GM18502 (cell line): ENCODE measurements around the gene TIMM10B.

ENCODE experiments used
- ATAC-seq: cut with Tn5 transposase; IDR thresholded peaks from one replicate; pipeline ENCODE4 v1.9.1; 2021; ENCODE audit warnings: mild to moderate bottlenecking; ENCODE audit not compliant: unreplicated experiment, poor library complexity

The TIMM10B gene

DNA sequence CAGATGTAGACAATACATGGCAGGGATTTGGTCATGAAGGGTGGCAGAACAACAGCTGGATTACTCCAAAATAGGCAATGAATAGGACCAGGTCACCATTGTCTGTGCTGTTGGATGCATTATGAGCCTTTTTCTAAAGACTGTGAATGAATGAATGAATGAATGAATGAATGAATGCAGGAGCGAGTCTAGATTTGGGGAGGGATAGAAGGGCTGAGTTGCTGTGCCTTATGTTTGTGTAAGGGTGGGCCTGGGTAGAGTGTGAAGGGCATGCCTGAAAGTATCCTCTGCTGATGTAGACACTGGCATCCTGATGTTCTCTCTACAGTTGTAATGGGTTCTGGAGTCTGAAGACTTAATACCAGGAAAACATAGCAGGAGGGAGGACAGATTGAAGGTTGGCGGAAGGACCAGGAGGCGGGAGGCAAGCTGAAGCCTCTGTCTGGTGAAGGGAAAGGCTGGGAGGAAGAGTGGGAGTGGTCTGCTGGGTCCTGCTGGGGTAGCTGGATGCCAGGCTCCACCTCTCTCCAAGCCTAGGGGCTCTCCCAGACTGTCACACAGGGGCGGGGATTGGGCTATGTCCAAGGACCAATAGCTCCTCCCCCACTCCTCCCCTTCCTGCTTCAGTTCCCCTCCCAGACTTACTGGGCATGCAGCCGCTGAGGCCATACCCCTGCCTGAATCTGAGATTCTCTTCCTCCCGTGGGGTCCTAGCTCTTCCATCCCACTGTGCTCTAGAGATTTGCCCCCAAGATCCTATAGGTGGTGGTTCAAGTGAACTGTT, 12.4 kb upstream of the TIMM10B start:
- ATAC-seq, result peak; percentile 81

DNA sequence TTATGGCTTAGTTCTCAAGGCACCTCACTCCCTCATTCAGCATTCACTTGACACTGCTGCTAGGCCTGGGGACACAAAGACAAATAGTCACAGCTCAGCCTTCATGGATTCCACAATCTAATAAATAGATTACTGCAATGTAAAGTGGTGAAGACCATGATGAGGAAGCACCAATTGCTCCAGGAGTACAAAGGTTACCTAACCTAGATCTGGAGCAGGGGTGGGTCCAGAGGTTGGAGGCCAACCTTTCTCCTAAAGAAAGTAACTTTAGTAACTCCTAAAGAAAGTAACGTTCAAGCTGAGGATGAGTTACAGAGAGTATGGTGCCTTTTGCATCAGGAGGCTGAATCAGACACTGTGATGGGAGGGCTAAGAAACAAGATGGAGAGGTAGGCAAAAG, 11.7 kb upstream of the TIMM10B start:
- ATAC-seq, result no peak

DNA sequence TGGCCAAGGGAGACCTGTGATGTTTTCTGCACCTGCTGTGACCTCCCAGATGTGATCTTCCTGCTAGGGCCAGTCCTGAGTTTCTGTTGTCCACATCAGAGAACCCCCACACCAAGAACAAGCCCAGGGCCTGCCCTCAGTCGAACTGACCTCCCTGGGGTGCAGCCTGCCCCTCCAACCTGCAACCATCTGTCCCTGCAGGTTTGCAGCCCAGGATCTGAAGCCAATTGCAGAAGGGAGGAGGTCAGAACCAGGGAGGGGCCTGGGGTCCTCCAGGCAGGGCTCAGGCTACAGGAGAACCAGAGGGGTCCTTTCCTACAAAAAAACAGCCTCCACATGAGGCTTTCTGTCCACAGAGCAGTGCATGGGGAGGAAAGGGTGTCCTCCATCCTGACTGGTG, 8.4 kb upstream of the TIMM10B start:
- no peak for ATAC-seq

DNA sequence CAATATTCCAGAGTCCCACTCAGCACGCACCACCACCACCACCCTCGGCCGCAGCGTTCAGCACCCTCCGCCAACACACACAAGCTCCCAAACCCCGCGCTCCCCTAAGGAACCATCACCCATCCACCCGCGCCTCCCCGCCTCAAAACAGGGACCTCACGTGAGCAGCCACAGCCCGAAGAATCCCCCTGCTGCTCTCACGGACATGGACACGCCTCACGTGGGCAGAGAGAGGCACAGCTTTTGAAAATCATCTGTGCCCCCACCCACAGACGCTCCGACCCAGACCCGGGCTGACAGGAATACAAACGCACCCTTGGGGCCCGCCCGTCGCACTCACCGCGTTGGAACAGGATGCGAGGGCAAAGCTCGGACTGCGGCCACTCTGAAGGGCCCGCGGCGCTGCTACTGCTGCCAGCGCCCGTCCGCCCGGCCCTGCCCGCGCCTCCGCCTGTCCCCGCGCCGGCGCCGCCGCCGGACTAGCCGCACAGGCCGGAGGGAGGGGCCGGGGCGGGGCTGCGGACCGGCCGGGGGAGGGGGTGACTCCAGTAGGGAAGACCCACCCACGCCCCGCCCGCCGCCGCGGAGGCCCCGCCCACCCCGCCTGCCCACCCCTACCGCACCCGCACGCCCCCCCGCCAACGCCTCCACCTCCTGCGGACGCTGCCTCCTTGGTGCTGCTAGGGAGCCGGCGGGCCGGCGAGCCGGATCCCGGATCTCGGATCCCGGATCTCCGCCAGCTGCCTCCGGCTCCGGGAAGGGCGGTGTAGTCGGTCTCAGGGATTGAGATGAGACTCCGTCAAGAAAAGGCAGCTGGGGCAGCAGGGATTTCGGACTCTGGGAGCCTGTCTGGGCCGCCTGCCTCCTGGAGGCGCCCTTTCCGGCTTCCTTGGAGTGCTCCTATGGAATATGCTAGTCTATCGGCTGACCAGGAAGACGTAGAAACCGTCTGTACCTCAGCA, 7.6 kb upstream of the TIMM10B start, which contains the start of gene TRIM3:
TSS of gene TRIM3 (minus strand) at position 491 of the 962 bp plus-strand sequence. CDS start 8,246 bp downstream, outside the sequence.
- peak; percentile 61 for ATAC-seq

DNA sequence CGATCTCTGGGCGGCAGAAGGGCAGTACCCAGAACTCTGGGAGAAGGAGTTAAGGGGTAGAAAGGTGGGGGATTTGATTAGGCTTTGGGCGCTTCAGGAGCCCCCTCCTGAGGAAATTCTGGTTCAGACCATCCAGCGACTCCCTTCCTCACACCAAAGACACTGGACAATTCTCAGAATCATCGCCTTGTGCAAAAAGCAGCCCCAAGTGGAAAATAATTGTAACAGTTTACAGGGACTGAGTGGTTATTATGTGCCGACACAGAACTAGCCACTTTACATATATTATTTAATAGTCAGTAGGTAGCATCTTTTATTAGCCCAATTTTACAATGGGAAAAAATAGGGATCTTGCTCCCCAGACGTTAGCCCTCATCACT, 6.9 kb upstream of the TIMM10B start:
- ATAC-seq, result no peak

DNA sequence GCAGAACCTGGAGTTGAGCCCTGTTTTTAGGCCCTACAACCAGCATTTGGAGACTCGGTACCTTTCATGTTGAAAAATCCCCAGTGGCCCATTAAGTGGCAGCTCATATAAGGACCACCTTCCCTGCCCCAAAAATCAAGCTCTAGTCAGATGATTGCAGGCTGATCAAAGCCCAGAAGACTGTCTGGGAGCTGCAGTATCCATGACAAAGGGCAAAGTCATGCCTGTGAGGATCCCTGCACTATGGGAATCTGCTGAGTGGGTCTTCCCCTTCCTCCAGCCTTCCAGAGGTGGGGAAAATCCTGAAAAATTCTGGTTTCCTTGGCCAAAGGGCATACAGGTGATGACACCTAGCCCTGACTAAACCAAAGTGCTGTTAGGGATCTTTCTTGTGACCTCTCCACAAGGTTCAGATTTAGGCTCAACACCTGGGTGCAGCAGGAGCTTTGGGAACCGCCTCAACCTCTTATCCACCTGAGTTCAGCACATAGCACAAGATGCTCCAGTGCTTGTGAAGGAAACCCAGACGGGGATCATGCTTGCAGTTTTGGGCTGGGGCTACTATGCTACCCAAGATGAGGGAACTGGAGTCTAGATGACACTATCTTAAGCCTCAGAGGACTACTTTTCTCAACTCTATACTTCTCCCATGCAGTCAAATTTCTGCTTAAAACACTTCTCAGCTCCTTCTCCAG, 6.3 kb upstream of the TIMM10B start:
- ATAC-seq, result no peak

DNA sequence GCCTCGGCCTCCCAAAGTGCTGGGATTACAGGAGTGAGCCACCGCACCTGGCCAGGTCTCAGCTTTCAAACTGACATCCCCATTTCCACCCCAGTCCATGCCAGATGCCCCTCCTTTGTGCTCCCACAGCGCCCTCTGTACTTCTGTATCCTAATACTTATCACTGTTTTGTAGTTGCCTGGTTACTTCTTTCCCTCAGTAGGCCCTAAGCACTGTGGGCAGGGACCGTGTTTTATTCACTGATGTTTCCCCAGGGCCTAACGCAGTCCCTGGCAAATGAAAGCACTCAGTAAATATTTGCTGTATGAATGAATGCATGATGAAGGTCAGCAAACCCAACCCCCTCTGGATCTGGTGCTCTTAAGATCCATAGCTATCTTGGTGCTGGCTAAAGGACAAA, 5.4 kb upstream of the TIMM10B start:
- no peak for ATAC-seq

DNA sequence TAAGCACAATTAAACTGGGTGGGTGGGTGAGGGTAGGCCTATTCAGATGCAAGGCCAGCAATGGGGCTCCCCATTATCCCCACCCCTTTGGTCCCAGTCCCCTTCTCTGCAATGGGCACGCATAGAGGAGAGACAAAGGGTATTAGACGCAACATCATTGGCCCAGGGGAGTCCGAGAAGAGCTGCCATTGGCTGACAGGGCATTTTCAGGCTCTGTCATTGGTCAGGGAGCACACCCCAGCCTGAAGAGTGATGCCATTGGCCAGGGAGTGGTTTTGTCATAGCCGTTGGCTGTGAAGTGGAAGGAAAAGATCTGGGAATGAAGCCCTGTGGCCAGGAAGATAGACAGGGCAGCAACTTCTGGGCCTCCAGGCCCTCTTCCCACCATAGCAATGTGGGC, 4.7 kb upstream of the TIMM10B start:
- no peak for ATAC-seq

DNA sequence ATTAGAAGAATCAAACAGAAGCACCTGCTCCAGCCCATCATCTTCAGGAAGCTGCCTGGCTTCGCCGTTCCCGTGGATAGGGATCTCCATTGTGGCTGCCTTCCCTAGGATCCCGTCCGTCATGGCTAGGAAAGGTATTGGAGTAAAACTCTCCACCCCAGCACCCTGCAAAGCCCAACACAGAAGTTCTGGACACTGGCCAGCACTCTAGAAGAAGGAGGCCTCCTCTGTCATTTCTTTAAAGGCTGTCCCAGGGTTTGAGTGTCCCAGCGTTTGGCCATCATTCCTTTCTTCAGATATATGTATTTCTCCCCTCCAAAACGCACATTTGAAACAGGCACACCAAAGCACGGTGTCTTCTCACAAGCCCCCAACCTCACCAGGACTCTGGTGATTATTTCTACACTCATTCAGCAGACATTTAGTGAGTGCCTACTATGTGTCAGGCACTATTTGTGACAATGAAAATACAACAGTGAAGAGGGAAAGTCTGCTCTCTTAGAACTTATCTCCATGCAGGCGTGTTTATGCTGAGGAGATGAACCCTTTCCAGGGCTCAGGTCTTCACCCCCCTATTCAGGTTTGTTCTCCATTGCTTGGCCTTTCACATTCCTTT, 894 bp upstream of the TIMM10B start:
- no peak for ATAC-seq

DNA sequence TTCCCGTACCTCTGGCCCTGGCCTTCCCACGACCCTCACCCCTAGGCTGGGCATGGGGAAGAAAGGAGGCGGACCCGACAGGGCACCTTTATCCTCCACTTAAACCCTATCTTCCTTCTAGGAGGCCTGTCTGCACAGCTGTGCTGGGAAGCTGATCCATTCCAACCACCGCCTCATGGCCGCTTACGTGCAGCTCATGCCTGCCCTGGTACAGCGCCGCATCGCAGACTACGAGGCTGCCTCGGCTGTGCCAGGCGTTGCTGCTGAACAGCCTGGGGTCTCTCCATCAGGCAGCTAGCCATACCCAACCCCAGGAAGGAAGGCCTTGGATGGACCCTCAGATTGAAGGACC, 599 bp downstream of the TIMM10B start:
- peak; percentile 2 for ATAC-seq

DNA sequence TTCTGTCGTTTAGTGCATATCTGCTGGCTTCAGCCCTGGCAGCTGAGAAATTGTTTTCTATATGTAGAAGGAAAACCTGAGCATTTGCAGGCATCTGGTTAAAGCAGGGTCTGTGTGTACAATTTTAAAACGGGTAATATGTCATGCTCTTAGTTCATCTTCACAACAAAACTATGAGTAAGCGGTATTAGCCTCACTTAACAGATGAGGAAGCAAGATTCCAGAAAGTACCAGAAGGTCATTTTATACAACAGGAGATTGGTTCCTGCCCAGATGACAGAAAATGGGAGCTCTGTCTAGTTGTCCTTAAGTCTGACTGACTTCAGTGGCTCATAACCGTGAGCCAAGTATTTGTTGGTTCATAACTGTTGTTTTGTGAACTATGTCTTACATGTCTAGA, 1.1 kb downstream of the TIMM10B start:
- ATAC-seq, result no peak

DNA sequence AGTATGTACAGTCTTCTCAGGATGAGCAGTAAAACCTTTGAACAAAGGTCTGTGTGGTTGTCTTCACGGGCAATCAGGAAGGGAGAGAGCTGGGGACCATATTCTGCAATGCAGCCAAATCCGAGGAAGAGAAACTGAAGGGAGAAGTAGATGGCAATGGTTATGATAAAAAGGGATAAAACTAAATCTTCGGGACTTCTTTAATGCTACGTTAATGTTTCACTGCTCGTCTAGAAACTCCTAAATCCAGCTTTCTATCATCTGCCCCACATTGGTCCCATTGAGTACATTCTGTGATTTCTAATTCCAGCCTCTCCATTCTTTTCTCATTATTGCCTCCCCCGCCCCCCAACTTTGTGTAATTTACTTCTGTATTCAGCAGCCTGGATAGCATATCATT, 1.7 kb downstream of the TIMM10B start:
- no peak for ATAC-seq

DNA sequence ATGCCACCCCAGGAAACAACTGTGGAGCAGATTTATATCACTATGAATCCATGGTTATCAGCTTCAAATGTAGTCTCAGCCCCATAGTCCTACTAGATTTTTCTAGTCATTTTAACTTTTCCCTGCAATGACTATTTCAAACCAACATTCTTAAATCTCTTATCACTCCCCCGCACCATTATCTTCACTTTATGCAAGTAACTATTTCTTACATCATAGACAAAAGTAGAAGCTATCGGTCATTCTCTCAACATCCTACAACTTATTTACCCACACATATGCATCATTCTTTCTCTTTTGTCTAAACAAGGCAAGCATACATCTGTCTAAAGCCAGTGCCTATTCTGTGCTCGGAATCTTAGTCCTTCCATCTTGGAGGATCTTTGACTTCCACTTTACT, 4.4 kb downstream of the TIMM10B start:
- ATAC-seq, result no peak

DNA sequence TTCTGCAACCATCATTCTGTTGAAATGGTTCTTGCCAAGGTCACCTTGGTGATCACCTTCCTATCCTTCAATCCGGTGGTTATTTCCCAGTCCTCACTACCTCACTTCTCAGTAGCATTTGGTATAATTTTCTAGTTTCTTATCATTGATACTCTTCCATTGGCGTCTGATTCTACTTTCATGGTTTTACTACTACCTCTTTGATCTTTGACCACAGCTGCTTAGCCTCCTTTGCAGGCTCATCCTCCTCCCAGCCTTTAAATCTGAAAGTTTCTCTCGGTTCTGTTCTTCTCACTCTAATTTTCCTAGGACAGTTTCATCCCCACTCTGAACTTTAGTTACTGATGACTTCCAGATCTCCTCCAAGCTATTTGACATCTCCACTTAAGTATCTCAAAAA, 5.0 kb downstream of the TIMM10B start:
- ATAC-seq, result no peak

DNA sequence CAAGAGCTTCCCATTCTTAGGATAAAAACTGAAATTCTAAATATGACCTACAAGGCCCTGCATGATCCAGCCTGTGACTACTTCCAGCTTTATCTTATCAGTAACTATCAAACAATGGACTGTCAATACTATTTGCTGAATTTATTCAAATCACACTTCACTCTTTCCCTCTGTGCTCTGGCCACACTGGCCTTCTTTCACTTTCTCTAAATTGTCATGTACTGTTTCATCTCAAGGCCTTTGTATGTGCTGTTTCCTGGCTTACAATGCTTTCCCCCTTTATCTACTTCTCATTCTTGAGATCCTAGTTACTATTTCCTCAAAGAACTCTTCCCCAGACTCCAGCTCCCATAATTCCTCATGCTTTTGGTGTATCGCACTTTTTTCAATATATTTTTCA, 5.6 kb downstream of the TIMM10B start:
- no peak for ATAC-seq

DNA sequence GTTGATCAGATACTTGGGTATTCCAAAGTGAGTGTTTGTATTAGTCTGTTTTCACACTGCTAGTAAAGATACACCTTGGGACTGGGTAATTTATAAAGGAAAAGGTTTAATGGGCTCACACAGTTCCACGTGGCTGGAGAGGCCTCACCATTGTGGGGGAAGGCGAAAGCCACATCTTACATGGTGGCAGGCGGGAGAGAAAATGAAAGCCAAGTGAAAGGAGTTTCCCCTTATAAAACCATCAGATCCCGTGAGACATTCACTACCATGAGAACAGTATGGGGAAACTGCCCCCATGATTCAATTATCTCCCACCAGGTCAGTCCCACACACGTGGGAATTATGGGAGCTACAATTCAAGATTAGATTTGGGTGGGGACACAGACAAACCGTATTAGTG, 7.0 kb downstream of the TIMM10B start:
- no peak for ATAC-seq

DNA sequence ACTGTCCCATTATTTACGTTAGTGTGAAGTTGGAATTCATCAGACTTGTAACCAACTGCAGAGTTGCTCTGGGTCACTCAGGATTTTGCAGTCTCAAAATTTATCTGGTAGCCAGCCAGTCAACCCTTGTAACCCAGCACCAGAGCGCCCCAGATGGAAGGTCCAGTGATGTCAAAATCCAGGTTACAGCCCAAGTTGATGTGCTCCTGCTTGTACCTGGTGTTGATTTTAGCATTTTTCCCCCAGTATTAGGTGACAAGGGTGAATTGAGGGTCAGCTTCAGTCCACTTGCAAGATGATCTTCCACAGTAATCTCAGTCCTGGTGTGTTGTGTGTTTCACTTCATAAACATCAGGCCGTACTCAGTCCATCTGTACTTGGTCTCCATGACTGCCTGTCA, 7.5 kb downstream of the TIMM10B start:
- no peak for ATAC-seq

DNA sequence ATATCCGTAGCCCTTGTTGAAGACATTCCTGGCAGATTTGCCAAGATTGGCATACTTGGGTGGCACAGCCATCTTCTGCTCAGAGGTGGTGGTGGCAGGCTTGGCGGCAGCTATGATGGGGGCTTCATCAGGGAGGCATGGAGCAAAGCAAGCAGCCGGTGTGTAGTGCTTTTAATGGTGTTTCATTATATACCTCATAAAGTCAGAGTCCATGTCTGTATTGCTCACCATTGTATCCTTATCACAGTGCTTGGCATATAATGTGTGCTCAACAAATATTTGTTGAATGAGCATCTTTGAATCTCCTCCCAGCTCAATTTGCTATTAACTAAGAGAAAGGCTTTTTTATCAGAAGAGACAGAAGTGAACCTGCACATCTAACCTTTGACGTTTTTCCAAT, 8.0 kb downstream of the TIMM10B start:
- ATAC-seq, result no peak

DNA sequence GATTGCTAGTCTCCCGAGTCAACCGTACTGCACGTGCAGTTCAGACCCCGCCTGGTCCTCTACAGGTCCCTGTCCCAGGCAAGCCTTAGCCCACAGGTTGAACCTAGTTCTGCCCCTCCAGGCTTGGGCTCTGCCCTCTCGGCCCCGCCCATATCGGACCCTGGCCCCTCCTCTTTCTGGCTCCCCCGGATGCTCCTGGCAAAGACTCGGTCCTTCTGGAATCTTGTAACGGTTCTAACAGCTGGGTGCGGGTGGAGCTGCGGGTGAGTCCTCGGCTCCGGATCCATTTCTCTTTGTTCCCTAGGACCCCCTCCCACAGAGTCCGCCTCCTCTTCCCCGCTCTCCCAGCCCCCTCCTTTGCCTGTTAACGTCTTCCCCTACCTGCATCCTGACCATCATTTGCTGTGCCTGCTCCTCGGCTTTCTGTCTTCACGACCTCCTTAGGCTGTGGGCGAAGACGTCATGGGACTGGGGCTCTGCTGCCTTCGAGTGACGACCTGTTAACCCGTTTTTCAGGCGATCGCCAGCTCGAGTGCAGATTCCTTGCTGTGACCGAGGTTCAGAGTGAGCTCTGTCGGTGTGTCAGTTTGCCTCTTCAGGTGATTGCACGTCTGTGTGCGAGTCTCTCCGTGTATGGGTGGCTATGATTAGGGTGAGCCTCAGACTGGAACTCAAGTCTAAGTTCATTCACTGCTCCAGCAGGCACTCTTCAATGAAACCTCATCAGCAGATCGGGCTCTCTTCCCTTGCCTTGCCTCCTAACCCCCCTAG, 16.0 kb downstream of the TIMM10B start, which contains the start of gene DNHD1:
TSS of gene DNHD1 (plus strand) at position 212 of the 771 bp plus-strand sequence. CDS start 936 bp downstream, outside the sequence.
- no peak for ATAC-seq

DNA sequence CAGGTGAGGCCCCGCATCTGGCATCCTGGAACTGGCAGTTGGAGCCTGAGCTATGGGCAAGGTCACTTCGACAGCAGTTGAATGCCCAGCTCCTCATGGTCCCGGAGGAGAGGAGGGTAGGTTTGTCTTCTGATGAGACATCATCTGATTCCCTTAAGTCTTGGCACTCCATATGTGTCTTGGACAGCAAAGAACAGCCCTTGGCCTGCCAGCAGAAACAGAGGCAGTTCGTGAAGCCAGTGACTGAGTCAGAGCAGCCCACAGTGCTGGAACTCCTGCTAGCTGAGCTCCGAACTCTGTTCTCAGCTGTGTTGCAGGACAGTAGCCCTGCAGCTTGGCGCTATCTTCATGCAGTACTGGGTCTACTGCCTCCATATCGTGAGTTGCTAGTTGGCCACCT, 16.8 kb downstream of the TIMM10B start:
- ATAC-seq, result no peak
